HCT116 (cell line): ENCODE measurements around the gene CAMK2A. TPM values are rescaled to one million over a fixed set of nuclear protein-coding genes. Genes with fewer than 3 reads are reported as not detected.
A peak's percentile ranks its signal among the peaks of the same experiment; 100 is the strongest.

ENCODE experiments used
- ATAC-seq: fragments of 200-7000 bp; cut with Tn5 transposase; 2 replicates; pipeline ENCODE4 v1.9.1; 2020; ENCODE audit warnings: mild to moderate bottlenecking, moderate library complexity
- BruUV-seq: library from RNA; stranded (reverse); fragments of 400-500 nt; replicated peaks from 2 replicates; lab custom pipeline; 2021; lab: Mats Ljungman, UMichigan
- CTCF ChIA-PET: fragments of 300-600 bp; sonication (Branson Sonifier 250); formaldehyde crosslinking; loops from one replicate; lab custom pipeline; 2021; ENCODE audit warnings: antibody characterized with exemption; lab: Charles Lee
- POLR2A ChIA-PET: fragments of 300-600, 350-600 bp; sonication (Branson Sonifier 250); formaldehyde crosslinking; loops from one replicate; lab custom pipeline; 2021; ENCODE audit warnings: antibody characterized with exemption; lab: Charles Lee
- RAD21 ChIA-PET, 2 experiments: fragments of 300-600 bp; sonication (Branson Sonifier 250); formaldehyde crosslinking; loops; one replicate each; lab custom pipeline; 2023; ENCODE audit warnings: low total read pairs in 2 of 2; ENCODE audit not compliant: uncharacterized antibody in 2 of 2, unreplicated experiment in 2 of 2, low non-redundant PET in 1 of 2; lab: Charles Lee
- DNase-seq: peaks from one replicate; pipeline ENCODE4 v3.0.0-alpha.2; 2010; ENCODE audit warnings: low read depth, low spot score
- H2AFZ ChIP-seq: fragments of 200-600 bp; shearing (Covaris generic), sonication (generic); 2 replicates; pipeline ENCODE4 v1.6.1; 2017; ENCODE audit warnings: low read depth, mixed run types, mixed read lengths, antibody characterized with exemption, low read length; ENCODE audit not compliant: poor library complexity, severe bottlenecking
- H3K27ac ChIP-seq: 2 replicates; pipeline ENCODE4 v1.5.1; 2012; ENCODE audit warnings: low read depth, low read length
- H3K27me3 ChIP-seq: fragments of 200-600 bp; sonication (generic); 2 replicates; pipeline ENCODE4 v1.6.1; 2016; ENCODE audit warnings: mixed run types, low read length, mixed read lengths; ENCODE audit not compliant: insufficient read depth
- H3K36me3 ChIP-seq, 2 experiments: fragments of 200-500 bp in 1 of 2; fragments of 200-600 bp in 1 of 2; sonication (Bioruptor generic) in 1 of 2; sonication (generic) in 1 of 2; 2 replicates each; pipeline versions ENCODE4 v1.5.1 to v1.6.1; 2014 to 2016; ENCODE audit warnings: low read length in 2 of 2, inconsistent platforms in 1 of 2, mixed read lengths in 1 of 2, mixed run types in 1 of 2; ENCODE audit not compliant: insufficient read depth in 2 of 2, control insufficient read depth in 1 of 2
- H3K4me1 ChIP-seq, 2 experiments: fragments of 200-600 bp in 1 of 2; sonication (generic) in 1 of 2; 2 replicates each; pipeline versions ENCODE4 v1.5.1 to v1.6.1; 2012 to 2017; ENCODE audit warnings: low read length in 2 of 2, inconsistent platforms in 1 of 2, mild to moderate bottlenecking in 1 of 2, mixed read lengths in 1 of 2, mixed run types in 1 of 2, moderate library complexity in 1 of 2; ENCODE audit not compliant: insufficient read depth in 2 of 2, control insufficient read depth in 1 of 2
- H3K4me2 ChIP-seq: fragments of 200-600 bp; sonication (generic); 2 replicates; pipeline ENCODE4 v1.6.1; 2017; ENCODE audit warnings: mixed run types, low read length, mixed read lengths
- H3K4me3 ChIP-seq, 2 experiments: fragments of 200-600 bp in 1 of 2; sonication (generic) in 1 of 2; replicated peaks in 1 of 2; 2 replicates each; pipeline ENCODE4 v1.5.1; 2011 to 2016; ENCODE audit warnings: low read length in 2 of 2, control low read depth in 1 of 2, low read depth in 1 of 2, mild to moderate bottlenecking in 1 of 2, mixed read lengths in 1 of 2, mixed run types in 1 of 2
- H3K79me2 ChIP-seq: fragments of 200-600 bp; sonication (generic); 2 replicates; pipeline ENCODE4 v1.6.1; 2017; ENCODE audit warnings: mild to moderate bottlenecking, mixed run types, low read length, moderate library complexity, mixed read lengths; ENCODE audit not compliant: insufficient read depth
- H3K9ac ChIP-seq: fragments of 200-600 bp; sonication (generic); 2 replicates; pipeline ENCODE4 v1.6.1; 2016; ENCODE audit warnings: low read length, mixed read lengths
- H3K9me2 ChIP-seq: fragments of 200-600 bp; sonication (generic), shearing (Covaris generic); 2 replicates; pipeline ENCODE4 v1.6.1; 2017; ENCODE audit warnings: mixed run types, mild to moderate bottlenecking, moderate library complexity; ENCODE audit not compliant: insufficient read depth
- H3K9me3 ChIP-seq, 2 experiments: fragments of 200-500 bp in 1 of 2; fragments of 200-600 bp in 1 of 2; sonication (Bioruptor generic) in 1 of 2; sonication (generic) in 1 of 2; 2 replicates each; pipeline ENCODE4 v1.6.1; 2014 to 2017; ENCODE audit warnings: low read length in 2 of 2, mixed read lengths in 2 of 2, inconsistent platforms in 1 of 2, low read depth in 1 of 2, mild to moderate bottlenecking in 1 of 2, mixed run types in 1 of 2, moderate library complexity in 1 of 2; ENCODE audit not compliant: control insufficient read depth in 1 of 2, insufficient read depth in 1 of 2
- H4K20me1 ChIP-seq: fragments of 200-600 bp; sonication (generic), shearing (Covaris generic); 2 replicates; pipeline ENCODE4 v1.6.1; 2017; ENCODE audit warnings: mixed run types, mild to moderate bottlenecking, moderate library complexity; ENCODE audit not compliant: insufficient read depth
- CBX3 ChIP-seq: IDR thresholded peaks from 2 replicates; pipeline ENCODE4 v1.6.1; 2012; ENCODE audit warnings: low read depth
- CEBPB ChIP-seq: IDR thresholded peaks from 2 replicates; pipeline ENCODE4 v1.6.1; 2012; ENCODE audit warnings: low read depth
- ELF1 ChIP-seq: IDR thresholded peaks from 2 replicates; pipeline ENCODE4 v1.6.1; 2012; ENCODE audit warnings: low read depth, borderline replicate concordance
- EZH2 ChIP-seq: fragments of 200-600 bp; sonication (generic); IDR thresholded peaks from 2 replicates; pipeline ENCODE4 v1.6.1; 2017; ENCODE audit warnings: antibody characterized with exemption, mixed run types
- EZH2phosphoT487 ChIP-seq: fragments of 200-600 bp; IDR thresholded peaks from 2 replicates; pipeline ENCODE4 v1.6.1; 2018; ENCODE audit warnings: antibody characterized with exemption, borderline replicate concordance
- POLR2A ChIP-seq: IDR thresholded peaks from 2 replicates; pipeline ENCODE4 v1.7.0; 2011; ENCODE audit warnings: borderline replicate concordance; ENCODE audit not compliant: insufficient read depth, insufficient read length; ENCODE audit errors: extremely low read depth
- POLR2AphosphoS5 ChIP-seq: IDR thresholded peaks from 2 replicates; pipeline ENCODE4 v1.6.1; 2011; ENCODE audit warnings: mild to moderate bottlenecking, low read depth, low read length, moderate library complexity
- RAD21 ChIP-seq: IDR thresholded peaks from 2 replicates; pipeline ENCODE4 v1.6.1; 2012; ENCODE audit warnings: low read depth, mild to moderate bottlenecking
- SIN3A ChIP-seq: IDR thresholded peaks from 2 replicates; pipeline ENCODE4 v1.6.1; 2012; ENCODE audit warnings: low read depth
- SRF ChIP-seq: IDR thresholded peaks from 2 replicates; pipeline ENCODE4 v1.6.1; 2012; ENCODE audit warnings: low read depth
- YY1 ChIP-seq: IDR thresholded peaks from 2 replicates; pipeline ENCODE4 v1.6.1; 2011; ENCODE audit warnings: low read length, low read depth, moderate library complexity, mild to moderate bottlenecking; ENCODE audit not compliant: insufficient replicate concordance; ENCODE audit errors: extremely low read depth
- ZFX ChIP-seq: fragments of 450-650 bp; IDR thresholded peaks from 2 replicates; pipeline ENCODE4 v1.6.1; 2017
- ZNF274 ChIP-seq: fragments of 200-500 bp; sonication (Bioruptor generic); IDR thresholded peaks from 2 replicates; pipeline ENCODE4 v1.6.1; 2014; ENCODE audit warnings: mild to moderate bottlenecking, low read depth, low read length, inconsistent platforms
- intact Hi-C: fragments of 100-400 bp; cut with micrococcal nuclease; formaldehyde crosslinking; loops from 2 replicates; pipeline ENCODE4 v1.10.0; 2022
- total RNA-seq: library from RNA; stranded (reverse); gene quantifications from one replicate; pipeline ENCODE4 v1.2.1, GENCODE V29; 2021; ENCODE audit not compliant: unreplicated experiment
- TF ChIP-seq, protein P1 (sequence below), 3 experiments: fragments of 200-600 bp in 1 of 3; sonication (generic) in 1 of 3; IDR thresholded peaks in 2 of 3; conservative IDR thresholded peaks in 1 of 3; 2 replicates each; pipeline ENCODE4 v1.5.1; 2012 to 2017; ENCODE audit warnings: low read depth in 2 of 3, low read length in 2 of 3, antibody characterized with exemption in 1 of 3, borderline replicate concordance in 1 of 3, control low read depth in 1 of 3, mild to moderate bottlenecking in 1 of 3, mixed read lengths in 1 of 3, mixed run types in 1 of 3, moderate library complexity in 1 of 3; ENCODE audit not compliant: insufficient read depth in 1 of 3
- TF ChIP-seq, protein P2 (sequence below): IDR thresholded peaks from 2 replicates; pipeline ENCODE4 v1.6.1; 2012
- TF ChIP-seq, protein P3 (sequence below): IDR thresholded peaks from 2 replicates; pipeline ENCODE4 v1.6.1; 2012; ENCODE audit warnings: low read depth

The CAMK2A gene
- total RNA-seq, 1 experiment from 2014 or later, result not detected

DNA sequence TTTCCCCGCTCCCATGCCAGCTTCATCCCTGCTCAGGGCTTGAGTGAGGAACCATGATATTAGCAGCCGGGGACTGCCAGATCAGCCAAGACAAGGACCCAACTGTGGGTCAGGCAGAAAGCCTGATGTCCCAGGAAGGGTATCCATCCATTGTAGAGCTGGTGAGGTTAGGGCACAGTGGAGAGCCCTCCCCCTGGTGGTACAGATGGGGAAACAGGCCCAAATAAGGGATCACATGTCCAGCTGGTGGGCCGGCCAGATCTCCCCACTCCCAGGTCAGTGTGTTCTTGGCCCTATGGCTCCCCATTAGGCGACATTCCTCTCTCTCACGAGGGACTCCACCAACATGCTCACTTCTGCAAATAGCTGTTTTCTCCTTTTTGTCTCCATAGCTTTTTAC, 114.0 kb downstream of the CAMK2A start:
- no peaks in the 10 kb centered on the region for H3K9me2 ChIP-seq
- no peaks in the 10 kb centered on the region for H3K4me1 ChIP-seq
- intact Hi-C loops, result loop anchor here (1.0 kb wide), 1 partner anchor 45 kb away; no protein-coding TSS in a partner anchor
- peak overlapping the region; percentile 13 for H2AFZ ChIP-seq
- H3K9ac ChIP-seq, result no peak overlapping the region
- ChIA-PET POLR2A (no interaction called here), CTCF (interaction anchor here (0.6 to 1.4 kb wide), 9 partner anchors 9 to 341 kb away, joined by 3 to 10 read pairs (median 4); partner anchors contain the start of gene CDX1), RAD21 (no interaction called here)
- no peak overlapping the region for H3K27ac ChIP-seq
- H3K4me2 ChIP-seq, result no peak overlapping the region
- H3K27me3 ChIP-seq, result peaks cover 3% of the 10 kb centered on the region
- no peaks in the 10 kb centered on the region for H3K36me3 ChIP-seq
- TF ChIP-seq, protein P1, sequence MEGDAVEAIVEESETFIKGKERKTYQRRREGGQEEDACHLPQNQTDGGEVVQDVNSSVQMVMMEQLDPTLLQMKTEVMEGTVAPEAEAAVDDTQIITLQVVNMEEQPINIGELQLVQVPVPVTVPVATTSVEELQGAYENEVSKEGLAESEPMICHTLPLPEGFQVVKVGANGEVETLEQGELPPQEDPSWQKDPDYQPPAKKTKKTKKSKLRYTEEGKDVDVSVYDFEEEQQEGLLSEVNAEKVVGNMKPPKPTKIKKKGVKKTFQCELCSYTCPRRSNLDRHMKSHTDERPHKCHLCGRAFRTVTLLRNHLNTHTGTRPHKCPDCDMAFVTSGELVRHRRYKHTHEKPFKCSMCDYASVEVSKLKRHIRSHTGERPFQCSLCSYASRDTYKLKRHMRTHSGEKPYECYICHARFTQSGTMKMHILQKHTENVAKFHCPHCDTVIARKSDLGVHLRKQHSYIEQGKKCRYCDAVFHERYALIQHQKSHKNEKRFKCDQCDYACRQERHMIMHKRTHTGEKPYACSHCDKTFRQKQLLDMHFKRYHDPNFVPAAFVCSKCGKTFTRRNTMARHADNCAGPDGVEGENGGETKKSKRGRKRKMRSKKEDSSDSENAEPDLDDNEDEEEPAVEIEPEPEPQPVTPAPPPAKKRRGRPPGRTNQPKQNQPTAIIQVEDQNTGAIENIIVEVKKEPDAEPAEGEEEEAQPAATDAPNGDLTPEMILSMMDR (IDR thresholded peaks at IDR 0.05 in 2 of 3, conservative IDR thresholded peaks at IDR 0.05 in 1 of 3; ENCODE audit: borderline replicate concordance in 1 of 3, insufficient read depth in 1 of 3, low read depth in 2 of 3, low read length in 2 of 3), result peak; percentile 36 to 77 (median 70); a peak in 5 of 6 replicates
- TF ChIP-seq SIN3A (no peak), RAD21 (peak; percentile 29; the same call in 1 of the 2 replicates), CEBPB (no peak), EZH2phosphoT487 (no peak), SRF (peak; percentile 89), YY1 (no peak), POLR2A (no peak)
- H3K9me3 ChIP-seq, result no peaks in the 10 kb centered on the region
- peak; percentile 19 for DNase-seq
- peak; percentile 95 for ATAC-seq
- H3K4me3 ChIP-seq, result no peak overlapping the region
- no peaks in the 10 kb centered on the region for H3K79me2 ChIP-seq
- no TSS peak for BruUV-seq
- no peaks in the 10 kb centered on the region for H4K20me1 ChIP-seq

DNA sequence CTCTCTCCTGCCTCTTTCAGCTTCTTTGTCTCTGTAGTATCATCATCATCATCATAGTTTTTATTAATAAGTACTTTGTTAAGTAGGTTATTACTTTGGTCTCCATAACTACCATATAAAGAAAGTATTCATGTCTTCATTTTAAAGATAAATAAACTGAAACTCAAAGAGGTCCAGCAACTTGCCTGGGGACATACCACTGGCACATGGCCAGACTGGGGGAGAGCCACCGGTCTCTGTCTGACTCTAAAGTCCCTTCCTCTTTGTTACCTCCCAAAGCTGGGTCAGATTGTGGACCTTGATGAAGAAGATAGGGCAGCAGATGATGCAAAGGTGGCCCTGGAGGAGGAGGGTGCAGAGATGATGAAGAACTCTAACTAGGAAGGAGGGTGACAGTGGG, 114.5 kb downstream of the CAMK2A start:
- Histone ChIP-seq H3K9me3 (no peaks in the 10 kb centered on the region), H3K9ac (no peak overlapping the region), H3K27me3 (peaks cover 8% of the 10 kb centered on the region), H3K4me1 (no peaks in the 10 kb centered on the region), H3K9me2 (no peaks in the 10 kb centered on the region), H3K36me3 (no peaks in the 10 kb centered on the region), H3K79me2 (no peaks in the 10 kb centered on the region), H3K27ac (no peak overlapping the region), H2AFZ (peak overlapping the region; percentile 13), H3K4me3 (no peak overlapping the region), H3K4me2 (no peak overlapping the region), H4K20me1 (no peaks in the 10 kb centered on the region)
- intact Hi-C loops, result loop anchor here (1.0 kb wide), 1 partner anchor 45 kb away; no protein-coding TSS in a partner anchor
- RAD21 ChIA-PET, result no interaction called here
- BruUV-seq, result no TSS peak
- POLR2A ChIA-PET, result no interaction called here
- no peak for ATAC-seq
- CTCF ChIA-PET, result interaction anchor here (0.6 to 1.4 kb wide), 9 partner anchors 9 to 341 kb away, joined by 3 to 10 read pairs (median 4); partner anchors contain the start of gene CDX1
- no peak for DNase-seq
- TF ChIP-seq CBX3 (no peak), RAD21 (no peak), ZFX (no peak), ZNF274 (no peak), YY1 (no peak), EZH2 (no peak), POLR2AphosphoS5 (no peak), SIN3A (no peak), ELF1 (no peak)
- TF ChIP-seq, protein P2, sequence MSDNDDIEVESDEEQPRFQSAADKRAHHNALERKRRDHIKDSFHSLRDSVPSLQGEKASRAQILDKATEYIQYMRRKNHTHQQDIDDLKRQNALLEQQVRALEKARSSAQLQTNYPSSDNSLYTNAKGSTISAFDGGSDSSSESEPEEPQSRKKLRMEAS, result no peak
- TF ChIP-seq, protein P3, sequence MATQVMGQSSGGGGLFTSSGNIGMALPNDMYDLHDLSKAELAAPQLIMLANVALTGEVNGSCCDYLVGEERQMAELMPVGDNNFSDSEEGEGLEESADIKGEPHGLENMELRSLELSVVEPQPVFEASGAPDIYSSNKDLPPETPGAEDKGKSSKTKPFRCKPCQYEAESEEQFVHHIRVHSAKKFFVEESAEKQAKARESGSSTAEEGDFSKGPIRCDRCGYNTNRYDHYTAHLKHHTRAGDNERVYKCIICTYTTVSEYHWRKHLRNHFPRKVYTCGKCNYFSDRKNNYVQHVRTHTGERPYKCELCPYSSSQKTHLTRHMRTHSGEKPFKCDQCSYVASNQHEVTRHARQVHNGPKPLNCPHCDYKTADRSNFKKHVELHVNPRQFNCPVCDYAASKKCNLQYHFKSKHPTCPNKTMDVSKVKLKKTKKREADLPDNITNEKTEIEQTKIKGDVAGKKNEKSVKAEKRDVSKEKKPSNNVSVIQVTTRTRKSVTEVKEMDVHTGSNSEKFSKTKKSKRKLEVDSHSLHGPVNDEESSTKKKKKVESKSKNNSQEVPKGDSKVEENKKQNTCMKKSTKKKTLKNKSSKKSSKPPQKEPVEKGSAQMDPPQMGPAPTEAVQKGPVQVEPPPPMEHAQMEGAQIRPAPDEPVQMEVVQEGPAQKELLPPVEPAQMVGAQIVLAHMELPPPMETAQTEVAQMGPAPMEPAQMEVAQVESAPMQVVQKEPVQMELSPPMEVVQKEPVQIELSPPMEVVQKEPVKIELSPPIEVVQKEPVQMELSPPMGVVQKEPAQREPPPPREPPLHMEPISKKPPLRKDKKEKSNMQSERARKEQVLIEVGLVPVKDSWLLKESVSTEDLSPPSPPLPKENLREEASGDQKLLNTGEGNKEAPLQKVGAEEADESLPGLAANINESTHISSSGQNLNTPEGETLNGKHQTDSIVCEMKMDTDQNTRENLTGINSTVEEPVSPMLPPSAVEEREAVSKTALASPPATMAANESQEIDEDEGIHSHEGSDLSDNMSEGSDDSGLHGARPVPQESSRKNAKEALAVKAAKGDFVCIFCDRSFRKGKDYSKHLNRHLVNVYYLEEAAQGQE, result no peak
